A673 (cell line): Measurements from ENCODE around the gene TULP3.

ENCODE experiments used
- CTCF ChIP-seq: fragments of 300-800, 200-600 bp; sonication (generic); conservative IDR thresholded peaks from 2 replicates; pipeline ENCODE4 v1.5.1; 2017; ENCODE audit warnings: low read depth, mild to moderate bottlenecking, antibody characterized with exemption, low read length, moderate library complexity, mixed read lengths
- EZH2 ChIP-seq: fragments of 200-600 bp; sonication (generic); IDR thresholded peaks from 2 replicates; pipeline ENCODE4 v1.6.1; 2017; ENCODE audit warnings: borderline replicate concordance, low read depth, mild to moderate bottlenecking, mixed read lengths, antibody characterized with exemption, low read length; ENCODE audit not compliant: poor library complexity, severe bottlenecking

GRCh38 chr12:2864198-2864597, 26.5 kb upstream of the TULP3 start:
- TF ChIP-seq CTCF (no peak), EZH2 (no peak)
